HG02623 (cell line): ENCODE data around the gene ITGA6.
"Not testable (repeated sequence)": the region's sequence is repeated elsewhere in the genome, so short reads cannot be mapped to it uniquely, and the experiment has no call there.

Source experiments
- ATAC-seq: cut with Tn5 transposase; IDR thresholded peaks from one replicate; pipeline ENCODE4 v1.9.1; 2021; ENCODE audit warnings: moderate library complexity; ENCODE audit not compliant: unreplicated experiment

The ITGA6 gene

GRCh38 chr2:172513524-172513900 lies 86.1 kb downstream of the ITGA6 start:
- ATAC-seq: no peak

GRCh38 chr2:172513935-172514586 lies 86.7 kb downstream of the ITGA6 start:
- no peak for ATAC-seq

- ATAC-seq: no peak
Measured at GRCh38 chr2:172516299-172516698, 88.9 kb downstream of the ITGA6 start.

GRCh38 chr2:172518995-172519394 lies 91.6 kb downstream of the ITGA6 start:
- no peak for ATAC-seq

GRCh38 chr2:172525601-172526000 lies 98.2 kb downstream of the ITGA6 start:
- no peak for ATAC-seq

DNA sequence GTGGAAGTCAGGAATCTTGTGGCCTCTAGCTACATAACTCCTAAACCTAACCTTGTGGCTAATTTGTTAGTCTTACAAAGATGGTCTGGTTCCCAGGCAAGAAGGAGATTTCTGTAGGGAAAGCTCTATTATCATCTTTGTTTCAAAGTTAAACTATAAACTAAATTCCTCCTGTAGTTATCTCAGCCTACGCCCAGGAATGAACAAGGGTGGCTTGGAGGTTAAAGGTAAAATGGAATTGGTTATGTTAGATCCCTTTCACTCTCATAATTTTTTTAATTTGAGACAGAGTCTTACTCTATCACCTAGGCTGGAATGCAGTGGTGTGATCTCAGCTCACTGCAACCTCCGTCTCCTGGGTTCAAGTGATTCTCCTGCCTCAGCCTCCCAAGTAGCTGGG lies 103.9 kb downstream of the ITGA6 start:
- ATAC-seq: no peak

GRCh38 chr2:172532461-172532860 lies 105.1 kb downstream of the ITGA6 start:
- not testable (repeated sequence) for ATAC-seq

DNA sequence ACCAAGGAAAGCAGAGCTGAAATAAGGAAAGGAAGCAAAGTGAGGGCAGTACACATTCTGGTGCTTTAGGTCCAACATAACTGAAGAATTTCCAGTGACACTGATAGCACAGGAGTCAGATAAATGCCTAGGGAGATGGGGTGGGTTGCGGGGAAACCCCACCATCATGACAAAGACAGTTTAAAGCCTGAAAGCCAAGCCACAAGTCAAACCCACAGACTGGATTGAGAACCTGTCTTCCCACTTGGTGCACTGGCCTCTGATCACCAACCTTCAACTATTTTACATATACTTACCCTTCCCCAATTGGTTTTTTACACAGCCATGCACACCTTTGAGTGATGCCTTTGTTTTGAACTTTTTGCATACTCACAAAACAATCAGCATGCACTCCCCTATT lies 106.3 kb downstream of the ITGA6 start:
- ATAC-seq: no peak

DNA sequence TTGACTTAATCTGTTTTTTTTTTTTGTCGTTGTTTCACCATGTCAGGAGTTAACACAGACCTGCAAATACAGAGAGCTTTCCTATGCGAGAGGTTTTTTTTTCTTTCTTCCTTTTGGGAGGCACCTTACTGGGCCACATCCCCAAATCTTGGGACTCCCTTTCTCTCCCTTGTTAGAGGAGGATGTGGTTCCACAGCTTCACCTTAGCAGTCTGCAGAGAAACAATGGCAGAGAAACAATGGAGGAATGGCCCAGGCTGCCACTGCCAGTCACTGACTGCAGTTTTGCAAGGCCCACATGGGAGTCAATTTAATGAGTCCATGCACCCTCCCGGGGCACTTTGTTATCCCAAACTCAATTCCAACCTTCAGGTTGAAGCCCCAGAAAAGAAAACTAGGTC lies 107.7 kb downstream of the ITGA6 start:
- ATAC-seq: no peak

GRCh38 chr2:172537851-172538250 lies 110.5 kb downstream of the ITGA6 start:
- not testable (repeated sequence) for ATAC-seq

DNA sequence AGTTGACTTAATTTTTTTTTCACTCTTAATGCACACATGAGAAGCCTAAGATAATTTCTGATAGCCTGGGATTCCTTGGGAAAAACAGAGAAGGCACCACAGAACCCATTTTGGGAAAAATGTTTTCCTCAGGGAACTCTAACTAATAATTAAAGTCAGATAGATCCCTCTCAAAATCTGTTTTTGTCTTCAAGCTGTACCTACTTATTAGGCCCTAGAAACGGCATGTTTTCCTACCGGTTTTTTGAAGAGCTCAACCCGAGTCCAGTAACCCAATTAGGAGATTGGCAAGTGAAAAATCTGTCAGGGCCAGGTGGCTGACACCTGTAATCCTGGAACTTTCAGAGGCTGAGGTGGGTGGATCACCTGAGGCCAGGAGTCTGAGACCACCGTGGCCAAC lies 112.4 kb downstream of the ITGA6 start:
- ATAC-seq: no peak

DNA sequence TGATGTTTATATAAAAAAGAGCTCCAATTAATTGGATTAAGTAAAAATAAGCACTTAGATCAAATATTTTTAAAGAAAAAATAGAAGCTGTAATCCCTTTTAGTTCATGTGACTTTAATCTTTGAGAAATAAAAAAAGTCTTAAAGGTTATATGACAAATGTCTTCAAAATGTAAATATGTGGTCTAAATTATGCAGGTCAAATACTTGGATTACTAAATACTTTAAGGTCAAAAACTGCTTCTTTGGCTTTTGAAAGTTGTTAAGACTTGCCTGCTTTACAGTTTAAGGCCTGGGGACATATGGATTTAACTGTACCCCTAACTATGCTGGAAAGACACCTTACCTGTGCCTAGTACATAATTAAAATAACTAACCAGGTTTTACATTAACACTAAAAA lies 113.0 kb downstream of the ITGA6 start:
- no peak for ATAC-seq

- ATAC-seq: no peak
Measured at GRCh38 chr2:172545408-172546075, 118.2 kb downstream of the ITGA6 start.

GRCh38 chr2:172549131-172549530 lies 121.7 kb downstream of the ITGA6 start:
- ATAC-seq: no peak

GRCh38 chr2:172549802-172550201 lies 122.4 kb downstream of the ITGA6 start:
- ATAC-seq: not testable (repeated sequence)

- ATAC-seq: no peak
Measured at GRCh38 chr2:172550419-172550818, 123.0 kb downstream of the ITGA6 start.

DNA sequence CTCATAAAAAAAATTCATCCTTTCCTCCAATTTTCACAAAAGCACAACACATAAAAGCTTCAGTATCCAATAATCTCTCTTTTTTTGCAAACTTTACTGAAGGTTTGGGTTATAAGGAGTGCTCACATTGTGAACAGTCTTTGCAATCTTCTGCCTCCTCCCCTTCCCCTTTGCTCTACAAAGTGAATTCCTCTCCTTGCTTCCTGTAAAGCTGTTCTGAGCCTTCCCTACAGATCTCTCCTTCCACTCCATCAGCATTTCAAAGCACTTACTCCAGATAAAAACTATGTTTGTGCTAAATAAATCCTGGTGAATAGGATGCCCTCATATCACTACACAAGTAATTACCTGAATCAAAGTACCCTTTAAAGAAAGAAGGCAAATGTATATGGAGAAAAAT lies 123.9 kb downstream of the ITGA6 start:
- no peak for ATAC-seq

DNA sequence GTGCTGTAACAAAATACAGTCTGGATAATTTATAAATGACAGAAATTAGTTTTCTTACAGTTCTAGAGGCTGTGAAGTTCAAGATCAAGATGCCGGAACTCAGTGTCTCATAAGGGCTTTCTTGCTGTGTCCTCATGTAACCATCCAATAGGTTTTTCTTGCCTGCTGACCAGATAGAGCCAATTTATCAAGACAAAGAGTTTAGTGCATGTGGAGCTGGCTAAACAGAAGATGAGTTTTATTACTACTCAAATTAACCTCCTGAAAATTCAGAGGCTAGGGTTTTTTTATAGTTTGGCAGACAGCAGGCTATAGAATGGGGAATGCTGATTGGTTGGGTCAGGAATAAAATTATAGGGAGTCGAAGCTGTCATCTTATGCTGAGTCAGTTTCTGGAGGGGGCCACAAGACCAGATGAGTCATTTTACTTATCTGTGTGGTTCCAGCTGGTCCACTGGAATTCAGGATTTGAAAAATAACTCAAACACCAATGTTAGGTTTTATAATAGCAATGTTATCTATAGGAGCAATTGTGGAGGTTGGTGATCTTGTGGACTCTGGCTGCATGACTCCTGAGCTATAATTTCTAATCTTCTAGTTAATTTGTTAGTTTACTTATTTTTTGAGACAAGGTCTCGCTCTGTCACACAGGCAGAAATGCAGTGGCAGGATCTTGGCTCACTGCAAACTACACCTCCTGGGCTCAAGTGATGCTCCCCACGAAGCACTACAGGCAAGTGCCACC lies 125.3 kb downstream of the ITGA6 start:
- ATAC-seq: no peak

- no peak for ATAC-seq
Measured at GRCh38 chr2:172554352-172555271, 127.2 kb downstream of the ITGA6 start.

DNA sequence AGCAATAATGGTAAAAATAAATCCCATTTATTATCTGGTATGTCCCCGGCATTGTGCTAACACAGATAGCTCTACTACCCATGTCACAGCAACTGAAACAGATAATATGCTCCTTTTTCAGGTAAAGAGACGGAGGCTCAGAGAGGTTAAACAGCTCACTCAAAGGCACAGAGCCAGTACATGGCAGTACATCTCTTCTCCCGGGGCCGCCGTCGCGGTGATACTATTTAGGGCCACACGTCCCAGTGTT lies 127.8 kb downstream of the ITGA6 start:
- no peak for ATAC-seq
